Fibroblast of villous mesenchyme (primary cell): ENCODE data around the gene ARHGEF11. TPM values are rescaled to one million over a fixed set of nuclear protein-coding genes. Genes with fewer than 3 reads are reported as not detected.
A peak's percentile ranks its signal among the peaks of the same experiment; 100 is the strongest.

ENCODE experiments used
- DNase-seq: peaks from one replicate; pipeline ENCODE4 v3.0.0-alpha.2; 2010; ENCODE audit warnings: low read depth
- H3K4me3 ChIP-seq: 2 replicates; pipeline ENCODE4 v1.5.1; 2011; ENCODE audit warnings: low read depth, mild to moderate bottlenecking, low read length
- CTCF ChIP-seq: IDR thresholded peaks from 2 replicates; pipeline ENCODE4 v1.5.1; 2012; ENCODE audit warnings: low read depth, mild to moderate bottlenecking, low read length; ENCODE audit not compliant: insufficient read depth
- total RNA-seq: library from RNA; depleted of rRNA; stranded (reverse); fragments of >200 nt; gene quantifications from 2 replicates; pipeline ENCODE4 v1.2.3, GENCODE V29; 2012

The ARHGEF11 gene
- total RNA-seq, 1 donor, result 34.1 TPM

GRCh38 chr1:156913809-156914387, 131.6 kb downstream of the ARHGEF11 start:
- H3K4me3 ChIP-seq, result no peak overlapping the region
- no peak for TF ChIP-seq CTCF
- DNase-seq, result no peak

- no peak overlapping the region for H3K4me3 ChIP-seq
- TF ChIP-seq CTCF, result no peak
- DNase-seq, result no peak
Measured at GRCh38 chr1:156912861-156913808, 132.4 kb downstream of the ARHGEF11 start.

- TF ChIP-seq CTCF, result no peak
- DNase-seq, result no peak
Measured at GRCh38 chr1:156912310-156912709, 133.2 kb downstream of the ARHGEF11 start.

GRCh38 chr1:156911577-156912298, 133.8 kb downstream of the ARHGEF11 start:
- no peak for TF ChIP-seq CTCF
- no peak overlapping the region for H3K4me3 ChIP-seq
- no peak for DNase-seq

More at GRCh38 chr1:156912310-156912709, 133.2 kb downstream of the ARHGEF11 start:
- H3K4me3 ChIP-seq, result no peak overlapping the region

GRCh38 chr1:156910309-156910782, 135.2 kb downstream of the ARHGEF11 start:
- no peak overlapping the region for H3K4me3 ChIP-seq
- TF ChIP-seq CTCF, result peak; percentile 70
- no peak for DNase-seq

GRCh38 chr1:156909671-156910070, 135.9 kb downstream of the ARHGEF11 start:
- TF ChIP-seq CTCF, result no peak
- no peak overlapping the region for H3K4me3 ChIP-seq
- DNase-seq, result no peak
